GM13976 (cell line): ENCODE data around the gene PDE1A.

Source experiments
- DNase-seq: peaks from one replicate; pipeline ENCODE4 v3.0.0; 2012; ENCODE audit warnings: low spot score
- in situ Hi-C: fragments of 300-500 bp; cut with MboI; formaldehyde crosslinking; loops from one replicate; pipeline ENCODE4 v1.12.0; 2022; ENCODE audit warnings: low sequenced_read_pairs, mixed read lengths, inconsistent platforms; ENCODE audit not compliant: unreplicated experiment
- TF ChIP-seq, protein P1 (sequence below): IDR thresholded peaks from 2 replicates; pipeline ENCODE4 v1.5.1; 2012; ENCODE audit warnings: borderline replicate concordance, mild to moderate bottlenecking; ENCODE audit not compliant: insufficient read depth; ENCODE audit errors: extremely low read depth, missing control alignments, control extremely low read depth

Gene PDE1A

DNA sequence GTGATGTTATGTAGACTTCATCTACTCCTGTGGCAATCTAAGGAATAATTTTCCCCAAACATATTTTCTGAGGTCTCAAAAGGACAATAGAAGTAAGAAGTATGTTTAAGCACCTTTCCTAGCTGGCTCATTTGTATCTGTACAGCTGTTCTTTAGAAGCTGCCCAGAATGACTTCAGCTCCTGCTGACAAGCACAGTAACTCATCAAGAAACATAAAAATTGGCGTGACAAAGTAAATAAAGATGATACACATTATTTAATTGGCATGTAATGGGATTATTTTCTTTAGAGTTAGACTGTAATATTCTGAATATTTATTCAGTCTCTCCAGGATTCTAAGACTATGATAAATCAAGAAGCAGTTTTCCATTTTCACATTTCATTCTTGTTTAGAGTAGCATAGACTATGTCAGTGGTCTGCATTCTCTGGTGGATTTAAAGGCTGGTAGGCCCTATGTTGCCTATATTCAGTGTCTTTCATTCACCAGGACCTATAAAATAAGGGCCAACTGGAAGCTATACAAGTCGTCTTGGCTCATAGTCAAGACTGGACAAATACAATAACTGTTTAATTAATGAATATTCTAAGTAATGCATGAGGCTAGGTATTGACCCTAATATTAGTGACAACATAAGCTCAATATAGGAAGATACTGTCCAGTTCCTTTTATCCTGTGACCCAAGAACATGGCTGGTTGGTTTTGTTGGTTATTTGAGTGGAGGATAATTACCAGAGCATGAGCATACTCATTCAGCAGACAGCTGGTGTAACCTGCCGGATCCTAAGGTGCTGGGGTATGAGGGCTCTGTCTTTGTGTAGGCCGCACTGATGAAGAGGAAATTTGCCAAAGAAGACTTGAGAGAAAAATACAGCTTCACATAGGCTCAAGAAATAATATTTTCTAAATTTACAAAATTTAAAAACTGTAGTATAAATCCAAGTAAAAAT is 107.0 kb downstream of the PDE1A start:
- TF ChIP-seq, protein P1, sequence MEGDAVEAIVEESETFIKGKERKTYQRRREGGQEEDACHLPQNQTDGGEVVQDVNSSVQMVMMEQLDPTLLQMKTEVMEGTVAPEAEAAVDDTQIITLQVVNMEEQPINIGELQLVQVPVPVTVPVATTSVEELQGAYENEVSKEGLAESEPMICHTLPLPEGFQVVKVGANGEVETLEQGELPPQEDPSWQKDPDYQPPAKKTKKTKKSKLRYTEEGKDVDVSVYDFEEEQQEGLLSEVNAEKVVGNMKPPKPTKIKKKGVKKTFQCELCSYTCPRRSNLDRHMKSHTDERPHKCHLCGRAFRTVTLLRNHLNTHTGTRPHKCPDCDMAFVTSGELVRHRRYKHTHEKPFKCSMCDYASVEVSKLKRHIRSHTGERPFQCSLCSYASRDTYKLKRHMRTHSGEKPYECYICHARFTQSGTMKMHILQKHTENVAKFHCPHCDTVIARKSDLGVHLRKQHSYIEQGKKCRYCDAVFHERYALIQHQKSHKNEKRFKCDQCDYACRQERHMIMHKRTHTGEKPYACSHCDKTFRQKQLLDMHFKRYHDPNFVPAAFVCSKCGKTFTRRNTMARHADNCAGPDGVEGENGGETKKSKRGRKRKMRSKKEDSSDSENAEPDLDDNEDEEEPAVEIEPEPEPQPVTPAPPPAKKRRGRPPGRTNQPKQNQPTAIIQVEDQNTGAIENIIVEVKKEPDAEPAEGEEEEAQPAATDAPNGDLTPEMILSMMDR, result no peak
- DNase-seq, result no peak
- in situ Hi-C loops, result no loop called here

DNA sequence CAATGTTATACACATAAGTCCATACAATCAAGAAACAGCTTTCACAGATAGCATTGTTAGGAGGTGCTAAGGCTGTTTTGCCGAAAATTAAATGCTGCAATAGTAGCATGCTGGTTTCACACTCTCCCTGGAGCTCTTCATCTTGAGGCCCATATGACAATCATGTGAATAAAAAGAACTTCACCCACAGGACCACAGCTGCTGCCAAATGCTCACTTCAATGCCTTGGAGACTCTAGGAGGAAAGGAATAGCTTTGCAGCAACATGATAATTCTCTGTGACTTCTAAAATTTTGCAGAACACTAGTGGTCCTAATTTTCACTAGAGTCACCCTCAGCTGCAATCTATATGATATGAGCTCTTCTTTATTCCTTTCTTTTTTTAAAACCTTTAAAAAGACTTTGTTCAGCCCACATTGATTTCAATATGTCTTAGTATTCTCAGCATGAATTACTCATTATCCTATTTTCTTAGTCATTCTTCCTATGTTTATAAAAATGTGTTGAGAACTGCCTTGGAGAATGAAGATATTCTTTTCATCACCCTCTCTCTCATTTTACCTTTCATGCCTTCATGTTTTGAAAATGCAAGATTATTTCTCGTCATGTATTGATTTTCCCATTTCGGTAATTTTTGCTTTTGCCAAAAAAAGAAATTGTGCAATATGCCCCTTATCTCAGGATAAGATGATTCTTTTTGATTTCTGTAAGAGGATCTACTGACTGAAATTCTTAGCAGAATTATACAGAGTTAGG is 108.2 kb downstream of the PDE1A start:
- DNase-seq, result no peak
- in situ Hi-C loops, result no loop called here
- TF ChIP-seq, protein P1, result no peak

DNA sequence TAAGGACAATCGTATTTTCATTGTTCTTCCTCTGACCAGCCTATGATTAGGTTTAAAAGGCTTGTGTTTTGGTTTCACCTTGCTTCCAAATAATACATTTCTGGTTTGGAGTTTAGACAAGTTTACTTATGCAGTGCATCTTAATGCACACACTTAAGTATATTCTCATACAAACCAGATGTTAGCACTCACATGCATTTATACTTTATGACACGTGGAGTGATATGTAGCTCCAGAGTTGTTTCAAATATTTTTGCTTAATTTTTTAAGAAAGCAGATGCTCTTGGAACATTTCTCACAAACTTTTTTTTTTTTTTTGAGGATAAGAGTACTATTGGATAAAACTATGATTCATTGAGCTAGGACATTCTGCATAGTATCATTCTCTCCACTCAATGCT is 109.9 kb downstream of the PDE1A start:
- no peak for DNase-seq
- in situ Hi-C loops, result no loop called here
- TF ChIP-seq, protein P1, result no peak

DNA sequence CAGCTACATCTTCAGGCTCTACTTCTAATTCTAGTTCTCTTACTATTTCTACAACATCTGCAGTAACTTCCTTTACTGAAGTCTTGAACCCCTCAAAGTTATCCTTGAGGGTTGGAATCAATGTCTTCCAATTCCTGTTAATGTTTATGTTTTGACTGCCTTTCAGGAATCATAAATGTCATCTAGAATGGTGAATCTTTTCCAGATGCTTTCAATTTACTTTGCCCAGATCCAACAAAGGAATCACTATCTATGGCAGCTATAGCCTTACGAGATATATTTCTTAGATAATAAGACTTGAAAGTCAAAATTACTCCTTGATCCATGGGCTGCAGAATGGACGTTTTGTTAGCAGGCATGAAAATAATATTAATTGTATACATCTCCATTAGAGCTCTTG is 123.9 kb downstream of the PDE1A start:
- TF ChIP-seq, protein P1, result no peak
- in situ Hi-C loops, result no loop called here
- DNase-seq, result no peak

DNA sequence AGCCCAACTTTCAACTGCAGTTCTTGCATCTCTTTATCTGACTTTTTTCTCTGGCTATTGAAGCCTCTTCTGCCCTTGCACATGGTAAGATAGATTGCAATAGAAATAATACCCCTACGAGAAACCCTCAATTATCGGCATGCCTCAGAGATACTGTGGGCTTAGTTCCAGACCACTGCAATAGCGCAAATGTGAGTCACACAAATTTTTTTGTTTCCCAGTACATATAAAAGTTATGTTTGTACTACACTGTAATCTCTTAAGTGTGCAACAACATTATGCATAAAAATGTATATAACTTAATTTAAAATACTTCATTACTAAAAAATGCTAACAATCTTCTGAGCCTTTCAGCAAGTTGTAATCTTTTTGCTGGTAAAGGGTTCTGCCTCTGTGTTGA is 124.7 kb downstream of the PDE1A start:
- TF ChIP-seq, protein P1, result no peak
- no peak for DNase-seq
- in situ Hi-C loops, result no loop called here

DNA sequence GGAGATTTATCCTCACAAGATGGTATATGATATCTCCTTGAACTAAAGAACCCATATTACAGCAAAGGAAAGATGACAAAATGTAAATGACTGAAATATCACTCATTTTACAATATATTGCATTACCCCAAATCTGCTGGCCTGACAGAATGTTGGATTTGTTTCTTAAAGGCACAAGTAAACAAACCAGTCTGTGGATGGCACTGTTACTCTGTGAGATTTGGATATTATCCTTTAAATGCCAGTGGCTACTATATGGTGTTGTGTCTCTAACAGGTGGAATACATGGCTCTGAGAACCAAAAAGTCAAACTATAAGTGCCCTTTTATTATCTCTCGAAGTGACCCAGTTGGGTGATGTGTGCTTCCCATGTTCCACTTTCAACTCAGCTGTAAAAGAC is 125.7 kb downstream of the PDE1A start:
- DNase-seq, result no peak
- TF ChIP-seq, protein P1, result no peak
- in situ Hi-C loops, result no loop called here
